Sigmoid colon (tissue), 7 donors: ENCODE results near the gene CDH23. TPM values are rescaled to one million over a fixed set of nuclear protein-coding genes. Genes with fewer than 3 reads are reported as not detected.

ENCODE experiments used
- DNase-seq: peaks from one replicate; pipeline ENCODE4 v3.0.0-alpha.2; 2019
- H3K27ac ChIP-seq, 4 donors: fragments of 200-600 bp; sonication (generic); one replicate each; pipeline ENCODE4 v1.5.1; 2016 to 2019; ENCODE audit warnings: mild to moderate bottlenecking in 1 of 4
- H3K27me3 ChIP-seq, 3 donors: fragments of 200-600 bp; sonication (generic); one replicate each; pipeline ENCODE4 v1.5.1; 2019; ENCODE audit warnings: mild to moderate bottlenecking in 1 of 3
- H3K36me3 ChIP-seq, 4 donors: fragments of 200-600 bp; sonication (generic); one replicate each; pipeline ENCODE4 v1.5.1; 2016 to 2019
- H3K4me1 ChIP-seq, 4 donors: fragments of 200-600 bp; sonication (generic); one replicate each; pipeline ENCODE4 v1.5.1; 2017 to 2019
- H3K4me3 ChIP-seq, 4 donors: fragments of 200-600 bp; sonication (generic); one replicate each; pipeline ENCODE4 v1.5.1; 2017 to 2019; ENCODE audit warnings: mild to moderate bottlenecking in 2 of 4, moderate library complexity in 1 of 4
- H3K9me3 ChIP-seq, 4 donors: fragments of 200-600 bp in 3 of 4; sonication (generic) in 3 of 4; one replicate each; pipeline versions ENCODE4 v1.5.1 to v1.6.1; 2013 to 2019
- CTCF ChIP-seq, 4 experiments: fragments of 450-650 bp in 3 of 4; fragments of 200-600 bp in 1 of 4; IDR thresholded peaks; one replicate each; pipeline ENCODE4 v1.5.1; 2016 to 2019; ENCODE audit warnings: antibody characterized with exemption in 4 of 4, mild to moderate bottlenecking in 3 of 4, moderate library complexity in 2 of 4
- EP300 ChIP-seq, 4 donors: sonication (generic); formaldehyde crosslinking; IDR thresholded peaks; one replicate each; pipeline ENCODE4 v1.6.1; 2017; ENCODE audit warnings: antibody characterized with exemption in 4 of 4
- POLR2A ChIP-seq, 2 donors: fragments of 450-650 bp; IDR thresholded peaks; one replicate each; pipeline ENCODE4 v1.6.1; 2016; ENCODE audit warnings: antibody characterized with exemption in 2 of 2, mild to moderate bottlenecking in 2 of 2, moderate library complexity in 2 of 2
- POLR2AphosphoS5 ChIP-seq, 4 donors: sonication (generic); formaldehyde crosslinking; IDR thresholded peaks; one replicate each; pipeline ENCODE4 v1.6.1; 2017; ENCODE audit warnings: antibody characterized with exemption in 4 of 4
- whole genome bisulfite sequencing, 2 donors: extraction: QIAGEN DNeasy Blood & Tissue Kit; methylation state at CpG; one replicate each; pipeline ENCODE4 v1.1.7; 2013; 5-methylcytosine and 5-hydroxymethylcytosine counted together
- intact Hi-C: fragments of 100-400 bp; cut with DNase I; formaldehyde crosslinking; loops from one replicate; pipeline ENCODE4 v1.15.1; 2023
- polyA plus RNA-seq, 3 donors: library from polyadenylated mRNA; stranded (reverse); fragments of 200-250 nt; gene quantifications; one replicate each; pipeline ENCODE4 v1.2.3, GENCODE V29; 2013
- total RNA-seq, 4 donors: library from RNA; depleted of rRNA; stranded (reverse); fragments of >200 nt; gene quantifications; one replicate each; pipeline ENCODE4 v1.1.0, GENCODE V29; 2016
- donor health status: healthy with polysubstance abuse.
- donor health status: Bipolar disorder and iron deficiency.
- donor health status: healthy.

Gene CDH23
- total and polyA plus RNA-seq, 7 donors = 1.5 to 7.2 (median 3.0) TPM

- Histone ChIP-seq H3K9me3 (no peaks in the 10 kb centered on the region), H3K27ac (no peak overlapping the region), H3K36me3 (no peaks in the 10 kb centered on the region), H3K27me3 (no peaks in the 10 kb centered on the region), H3K4me1 (no peaks in the 10 kb centered on the region), H3K4me3 (no peak overlapping the region)
- no peak for TF ChIP-seq POLR2A (IDR thresholded peaks at IDR 0.05)
- no peak for TF ChIP-seq EP300 (IDR thresholded peaks at IDR 0.05)
- TF ChIP-seq POLR2AphosphoS5 (IDR thresholded peaks at IDR 0.05) = no peak
- no peak for TF ChIP-seq CTCF (IDR thresholded peaks at IDR 0.05)
- intact Hi-C loops = no loop called here
- WGBS, 2 donors = 76 to 87% methylated on average over 16 of the region's 16 CpGs
- DNase-seq = no peak
These were observed 275.6 kb downstream of the CDH23 start for GRCh38 chr10:71671994-71672946.

GRCh38 chr10:71675295-71675970, 278.7 kb downstream of the CDH23 start:
- no peak overlapping the region for H3K27ac ChIP-seq
- no peaks in the 10 kb centered on the region for H3K36me3 ChIP-seq
- no peaks in the 10 kb centered on the region for H3K27me3 ChIP-seq
- no peaks in the 10 kb centered on the region for H3K4me1 ChIP-seq
- no peak for DNase-seq
- TF ChIP-seq CTCF (IDR thresholded peaks at IDR 0.05) (no peak), POLR2AphosphoS5 (IDR thresholded peaks at IDR 0.05) (no peak), POLR2A (IDR thresholded peaks at IDR 0.05) (no peak), EP300 (IDR thresholded peaks at IDR 0.05) (no peak)
- WGBS, 2 donors = 97 to 98% methylated on average over 6 of the region's 6 CpGs
- H3K4me3 ChIP-seq = no peak overlapping the region
- H3K9me3 ChIP-seq = no peaks in the 10 kb centered on the region
- intact Hi-C loops = no loop called here

GRCh38 chr10:71677261-71677660, 280.5 kb downstream of the CDH23 start:
- DNase-seq = no peak
- Histone ChIP-seq H3K4me1 (no peaks in the 10 kb centered on the region), H3K27ac (no peak overlapping the region), H3K27me3 (no peaks in the 10 kb centered on the region), H3K36me3 (no peaks in the 10 kb centered on the region), H3K4me3 (no peak overlapping the region), H3K9me3 (no peaks in the 10 kb centered on the region)
- TF ChIP-seq CTCF (IDR thresholded peaks at IDR 0.05) (no peak), POLR2A (IDR thresholded peaks at IDR 0.05) (no peak), EP300 (IDR thresholded peaks at IDR 0.05) (no peak), POLR2AphosphoS5 (IDR thresholded peaks at IDR 0.05) (no peak)
- 90 to 92% methylated on average over 17 of the region's 17 CpGs for WGBS, 2 donors
- intact Hi-C loops = no loop called here

- intact Hi-C loops = no loop called here
- DNase-seq = no peak
- no peaks in the 10 kb centered on the region for H3K9me3 ChIP-seq
- TF ChIP-seq POLR2A (IDR thresholded peaks at IDR 0.05) = no peak
- TF ChIP-seq CTCF (IDR thresholded peaks at IDR 0.05) = no peak
- no peak for TF ChIP-seq POLR2AphosphoS5 (IDR thresholded peaks at IDR 0.05)
- TF ChIP-seq EP300 (IDR thresholded peaks at IDR 0.05) = no peak
- H3K27ac ChIP-seq = no peak overlapping the region
- 78 to 82% methylated on average over 10 of the region's 10 CpGs for WGBS, 2 donors
- H3K4me1 ChIP-seq = no peaks in the 10 kb centered on the region
- no peak overlapping the region for H3K4me3 ChIP-seq
- H3K36me3 ChIP-seq = no peaks in the 10 kb centered on the region
- H3K27me3 ChIP-seq = no peaks in the 10 kb centered on the region
These were observed 281.5 kb downstream of the CDH23 start for GRCh38 chr10:71678057-71678805.
